GM21737 (cell line): ENCODE data around the gene LRRK1.

Experiments
- ATAC-seq: cut with Tn5 transposase; IDR thresholded peaks from one replicate; pipeline ENCODE4 v1.9.1; 2021; ENCODE audit warnings: mild to moderate bottlenecking, moderate library complexity; ENCODE audit not compliant: unreplicated experiment

Gene LRRK1

DNA sequence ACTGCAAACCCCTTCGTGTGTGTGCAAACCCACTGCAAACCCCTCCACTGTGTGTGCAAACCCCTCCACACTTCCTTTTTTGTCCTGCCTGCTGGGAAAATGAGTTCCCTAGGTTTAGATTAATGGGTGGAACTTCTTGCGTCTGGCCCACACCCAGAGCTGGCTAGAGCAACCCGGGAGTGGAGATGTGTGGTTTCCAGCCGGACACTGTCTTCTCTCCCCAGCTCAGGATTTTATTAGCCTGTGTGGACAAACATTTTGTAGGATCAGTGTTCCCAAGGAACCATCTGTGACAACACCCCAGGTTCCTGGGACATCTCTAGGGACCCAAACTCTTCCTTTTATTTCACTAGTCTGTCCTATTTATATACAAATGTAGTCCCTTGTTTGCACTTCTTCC is 9.6 kb upstream of the LRRK1 start:
- ATAC-seq: no peak

DNA sequence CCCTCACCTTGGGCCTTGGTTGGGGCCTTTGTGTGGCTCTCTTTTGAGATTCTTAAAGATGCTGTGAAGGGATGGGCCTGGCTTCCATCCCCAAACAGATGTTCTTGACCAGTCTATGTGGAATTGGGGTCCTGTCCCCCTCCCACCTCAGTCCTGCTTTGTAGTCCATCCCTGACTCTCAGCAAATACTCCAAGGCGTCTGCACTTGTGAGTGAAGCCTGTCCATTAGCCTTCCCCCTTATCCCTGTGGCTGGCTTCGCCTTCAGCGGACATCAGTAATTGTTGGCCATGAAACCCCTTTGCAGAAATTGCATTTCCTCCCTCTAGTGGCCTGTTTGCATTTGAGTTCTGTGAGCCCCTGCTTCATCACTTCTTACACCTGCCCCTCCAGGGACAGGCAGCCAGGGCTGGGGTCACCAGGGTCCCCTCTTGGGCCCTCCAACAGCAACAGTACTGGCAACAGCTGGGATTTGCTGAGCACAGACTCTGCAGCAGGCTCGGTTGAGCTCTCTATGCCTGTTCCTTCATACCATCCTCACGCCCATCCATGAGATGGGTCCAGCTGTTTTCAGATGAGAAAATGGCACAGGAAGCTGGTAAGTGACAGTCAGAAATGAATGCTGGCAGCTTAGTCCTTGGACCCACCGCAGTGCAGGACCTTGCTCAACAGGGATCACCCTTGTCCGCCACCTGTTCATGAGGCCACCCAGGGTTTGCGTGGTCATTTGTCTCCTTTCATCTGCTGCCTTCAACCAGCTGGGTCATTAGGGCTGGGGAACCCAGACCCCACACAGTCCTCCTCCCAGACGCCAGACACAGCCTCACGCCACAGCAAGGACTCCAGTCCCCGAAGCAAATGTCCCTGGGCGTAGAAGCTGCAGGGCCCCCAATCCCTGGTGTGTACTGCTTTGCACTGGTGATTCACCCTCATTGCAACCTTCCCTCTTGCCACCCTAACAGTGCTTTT is 8.9 kb upstream of the LRRK1 start:
- ATAC-seq: no peak

DNA sequence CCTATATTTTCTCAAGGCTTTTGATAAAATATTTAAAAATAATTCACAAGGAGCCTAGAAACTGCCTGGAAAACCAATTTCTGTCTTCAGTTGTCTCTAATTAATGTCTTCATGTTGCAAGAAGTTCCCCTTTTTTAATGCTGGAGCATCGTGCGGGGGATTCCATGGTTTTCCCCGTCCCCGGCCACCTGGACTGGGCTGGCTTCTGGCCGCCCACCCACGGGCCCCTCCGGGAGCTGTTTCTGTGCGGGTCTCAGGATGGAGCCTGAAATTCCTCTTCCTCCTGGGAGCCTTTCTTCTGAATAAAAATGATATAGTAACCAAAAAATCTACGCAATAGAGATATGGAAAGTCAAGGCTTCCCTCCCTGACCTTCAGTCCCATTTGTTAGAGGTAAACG is 8.1 kb upstream of the LRRK1 start:
- ATAC-seq: no peak

DNA sequence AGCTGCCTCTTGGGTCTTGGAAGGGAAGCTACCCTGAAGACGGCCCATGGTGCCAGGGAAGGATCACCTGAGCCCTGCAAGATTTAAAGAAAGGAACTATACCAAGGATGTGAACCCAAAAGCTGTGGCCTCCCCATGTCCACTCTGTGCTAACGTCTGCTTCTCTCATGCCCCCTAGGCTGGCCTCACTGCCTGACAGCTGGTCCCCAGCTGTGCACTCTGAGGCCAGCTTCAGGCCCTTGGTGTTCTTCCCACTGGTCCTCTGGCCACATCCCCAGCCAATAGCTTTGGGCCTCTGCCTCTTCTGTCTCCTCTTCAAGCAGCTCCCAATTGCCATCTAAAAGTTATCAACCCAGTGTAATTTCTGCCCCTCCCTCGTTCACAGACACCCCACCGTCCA is 5.2 kb upstream of the LRRK1 start:
- ATAC-seq: no peak

DNA sequence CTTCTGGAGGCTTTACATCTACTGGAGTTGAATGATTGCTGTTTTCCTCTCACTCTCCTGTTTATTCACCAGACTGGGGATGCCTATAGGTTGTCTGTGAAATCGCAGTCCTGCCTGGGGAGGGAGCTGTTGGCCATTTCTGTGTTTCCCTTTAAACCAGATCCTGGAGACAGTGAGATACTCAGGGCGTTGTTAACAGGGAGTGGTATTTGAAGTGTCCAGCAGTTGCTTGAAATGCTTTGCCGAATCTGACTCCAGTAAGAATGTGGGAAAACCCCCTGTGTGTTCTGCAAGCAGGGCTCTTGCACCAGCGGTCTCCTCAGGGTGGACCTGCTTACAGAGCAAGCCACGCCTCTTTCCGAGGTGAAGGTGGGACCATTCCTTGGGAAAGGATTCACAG is 4.3 kb upstream of the LRRK1 start:
- ATAC-seq: no peak

DNA sequence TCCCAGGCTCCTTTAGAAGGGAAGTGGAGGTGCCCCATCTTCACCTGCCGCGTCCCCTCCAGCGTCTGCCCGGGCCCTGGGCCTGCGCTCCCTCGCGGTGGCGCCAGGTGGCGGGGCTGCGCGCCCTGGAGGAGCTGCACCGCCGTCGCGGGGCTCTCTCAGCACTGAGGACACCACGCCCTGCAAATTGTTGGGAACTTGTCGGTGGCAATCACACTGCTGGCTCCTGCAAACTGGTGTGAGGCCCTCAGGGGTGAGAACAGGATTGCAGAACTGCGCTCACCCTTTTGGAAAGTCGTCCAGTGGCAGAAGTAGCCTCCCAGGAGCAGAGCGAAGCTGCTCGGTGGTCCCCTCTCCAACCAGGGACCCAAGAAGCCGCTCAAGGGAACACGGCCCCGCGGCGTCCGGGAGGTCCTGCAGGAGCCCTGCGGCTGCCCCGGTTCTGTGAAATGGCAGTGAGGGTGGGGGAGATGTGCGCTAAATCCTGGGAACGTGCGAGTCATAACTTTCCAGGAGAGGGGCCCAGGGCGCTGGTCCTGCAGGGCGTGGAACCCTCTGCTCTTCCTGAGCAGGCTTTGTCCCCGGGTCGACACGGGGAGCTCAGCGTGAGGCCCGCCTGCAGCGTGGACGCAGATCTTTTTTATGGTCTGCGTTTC is 995 bp upstream of the LRRK1 start:
- ATAC-seq: peak; percentile 69

DNA sequence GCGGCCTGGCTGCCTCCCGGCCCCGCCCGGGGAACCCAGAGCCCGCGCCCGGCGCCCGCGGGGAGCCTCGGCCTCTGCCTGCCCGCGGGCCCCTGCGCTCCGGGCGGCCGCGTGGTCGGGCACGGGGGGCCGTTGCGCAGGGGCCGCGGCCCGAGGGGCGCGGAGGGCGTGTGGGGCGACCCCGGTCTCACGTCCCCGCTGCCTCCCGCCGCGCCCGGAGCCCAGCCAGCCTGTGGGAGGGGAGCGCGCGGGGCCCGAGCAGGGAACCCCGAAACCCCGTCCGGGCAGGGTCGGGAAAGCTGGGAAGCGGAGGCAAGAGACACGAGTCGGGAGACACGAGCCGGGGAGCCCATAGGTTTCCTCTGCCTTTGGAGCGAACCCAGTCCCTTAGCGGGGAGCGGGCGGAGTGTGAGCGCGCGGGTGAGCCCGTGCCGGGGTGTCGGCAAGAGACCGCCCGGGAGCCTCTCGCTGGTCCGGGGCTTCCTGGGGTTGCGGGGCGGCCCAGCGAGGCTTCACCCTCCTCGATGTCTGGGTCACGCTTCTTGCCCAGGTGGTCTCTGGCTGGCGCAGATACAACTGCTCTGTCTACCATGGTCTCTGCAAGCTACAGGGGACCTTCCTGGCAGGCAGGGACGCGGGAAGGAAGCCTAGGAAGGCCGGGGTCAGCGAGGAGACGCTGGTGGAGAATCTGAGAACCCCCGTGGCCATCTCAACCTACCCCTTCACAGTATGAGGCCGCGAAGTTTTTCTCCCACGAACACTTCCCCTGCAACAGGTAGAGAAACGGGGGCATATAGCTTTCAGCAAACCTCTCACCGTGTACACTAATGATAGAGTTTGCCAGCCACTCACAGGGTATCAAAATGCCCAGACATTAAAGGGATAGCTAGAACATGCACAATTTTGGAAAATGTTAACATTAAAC is 586 bp downstream of the LRRK1 start:
- ATAC-seq: peak; percentile 23

DNA sequence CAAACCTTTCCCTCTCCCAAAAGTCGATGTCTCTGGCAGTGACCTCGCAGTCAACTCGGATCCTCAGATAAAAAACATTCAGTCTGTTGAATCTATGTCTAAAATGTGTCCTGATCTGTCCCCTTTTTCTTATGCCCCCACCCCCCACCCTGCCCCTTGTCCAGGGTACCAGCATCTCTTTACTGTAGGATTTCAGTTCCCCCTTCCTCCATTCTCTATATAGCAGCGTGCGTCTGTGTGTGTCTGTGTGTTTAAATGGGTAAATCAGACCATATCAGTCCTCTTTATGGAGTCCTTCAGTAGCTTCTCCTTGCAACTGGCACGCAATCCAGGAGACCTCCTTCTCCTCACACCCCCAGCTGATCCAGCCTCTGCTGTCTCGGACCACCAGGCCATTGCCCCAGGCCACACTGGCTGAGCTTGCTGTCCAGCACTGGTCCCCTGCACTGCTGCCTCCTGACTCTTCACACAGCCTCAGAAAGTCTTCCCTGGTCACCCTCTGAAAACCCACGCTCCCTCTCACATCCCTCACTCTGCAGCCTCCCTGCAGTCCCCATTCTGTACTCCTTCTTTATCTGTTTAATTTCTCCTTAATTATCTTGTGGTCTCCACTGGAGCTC is 1.5 kb downstream of the LRRK1 start:
- ATAC-seq: no peak

DNA sequence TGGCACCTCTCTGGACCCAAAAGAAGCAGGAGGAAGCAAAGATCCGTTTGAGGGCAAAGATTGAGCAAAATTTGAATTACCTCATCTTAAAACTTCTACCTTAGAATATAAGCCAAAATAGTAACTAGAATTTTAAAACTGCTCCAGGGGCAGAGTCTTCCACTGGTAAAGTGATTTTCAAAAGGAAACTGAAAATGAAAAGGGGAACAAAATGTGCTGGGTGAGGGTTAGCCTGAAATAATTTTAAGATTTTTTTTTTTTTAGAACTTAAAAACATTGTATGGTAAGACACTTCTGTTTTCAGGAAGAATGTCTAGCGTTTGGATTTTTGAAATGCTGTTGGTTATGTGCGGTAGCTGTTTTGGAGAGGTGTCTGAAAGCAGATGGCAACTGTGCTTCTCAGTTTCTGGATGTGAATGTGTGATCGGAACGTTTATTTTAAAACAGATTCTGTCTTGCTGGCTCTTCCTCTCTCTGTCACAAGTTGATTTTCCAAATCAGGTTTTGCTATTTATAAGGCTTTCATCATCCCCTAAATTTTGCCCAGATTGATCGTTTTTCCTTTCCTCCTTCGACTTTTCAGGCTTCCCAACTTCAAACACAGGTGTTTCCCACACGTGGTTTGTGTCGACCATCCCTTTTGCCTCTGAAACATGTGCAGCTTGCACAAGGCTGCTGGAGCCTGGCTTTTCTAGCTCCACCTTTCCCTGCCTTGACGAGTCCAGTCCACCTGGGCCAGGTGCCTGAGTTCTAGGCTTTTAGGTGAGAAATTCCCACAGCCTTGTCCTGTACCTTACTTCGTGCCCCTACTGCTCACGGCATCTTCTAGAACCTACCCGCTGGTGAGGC is 3.3 kb downstream of the LRRK1 start:
- ATAC-seq: no peak

DNA sequence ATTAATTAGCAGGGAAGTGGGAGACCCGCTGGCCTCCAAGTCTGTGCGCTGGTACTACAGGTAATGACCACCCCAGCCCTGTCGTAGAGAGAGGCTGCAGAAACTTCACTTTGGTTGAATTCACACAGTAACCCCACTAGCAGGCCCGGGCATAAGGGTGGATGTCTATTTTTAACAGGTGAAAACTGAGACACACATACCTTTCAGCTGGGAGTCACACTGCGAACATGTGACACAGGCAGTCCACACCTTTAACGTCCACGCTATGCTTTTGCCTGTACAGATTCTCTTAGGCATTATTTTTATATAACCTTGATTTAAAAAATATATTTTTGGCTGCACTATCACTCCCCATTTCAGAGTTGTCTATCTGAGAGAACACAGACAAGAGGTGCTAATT is 3.9 kb downstream of the LRRK1 start:
- no peak for ATAC-seq

DNA sequence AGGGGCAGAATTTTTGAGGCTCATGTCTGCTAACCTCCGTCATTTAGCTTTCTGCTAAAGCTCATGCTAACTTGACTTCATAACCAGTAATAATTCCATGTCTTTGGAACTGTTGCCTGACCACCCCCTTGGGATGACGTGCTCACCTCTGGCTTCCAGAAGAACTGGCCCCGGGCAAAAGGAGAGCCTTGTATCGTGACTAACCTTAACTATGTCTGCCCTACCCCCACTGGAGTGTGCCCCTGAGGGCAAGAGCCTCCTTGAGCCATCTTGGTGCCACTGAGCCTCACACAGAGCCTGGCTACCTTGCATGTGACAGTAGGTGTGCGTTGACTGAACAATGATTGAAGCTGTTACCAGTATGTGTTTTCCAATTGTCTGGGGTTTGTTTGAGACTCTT is 4.7 kb downstream of the LRRK1 start:
- ATAC-seq: no peak

DNA sequence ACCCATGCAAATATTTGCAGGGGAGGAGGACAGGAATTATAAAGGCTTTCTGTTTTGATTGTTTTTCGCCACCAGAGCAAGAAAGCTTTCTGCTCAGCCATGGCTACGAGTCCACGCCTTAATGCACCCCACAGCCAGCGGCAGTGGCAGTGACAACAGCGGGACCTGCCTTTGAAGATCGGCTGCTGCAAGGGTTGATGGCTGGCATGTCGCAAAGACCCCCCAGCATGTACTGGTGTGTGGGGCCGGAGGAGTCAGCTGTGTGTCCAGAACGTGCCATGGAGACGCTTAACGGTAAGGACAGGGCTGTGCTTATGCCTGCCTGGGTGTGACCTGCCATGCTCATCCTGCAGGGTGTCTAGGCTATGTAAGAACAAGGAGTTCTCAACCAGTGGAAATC is 5.3 kb downstream of the LRRK1 start:
- ATAC-seq: no peak

DNA sequence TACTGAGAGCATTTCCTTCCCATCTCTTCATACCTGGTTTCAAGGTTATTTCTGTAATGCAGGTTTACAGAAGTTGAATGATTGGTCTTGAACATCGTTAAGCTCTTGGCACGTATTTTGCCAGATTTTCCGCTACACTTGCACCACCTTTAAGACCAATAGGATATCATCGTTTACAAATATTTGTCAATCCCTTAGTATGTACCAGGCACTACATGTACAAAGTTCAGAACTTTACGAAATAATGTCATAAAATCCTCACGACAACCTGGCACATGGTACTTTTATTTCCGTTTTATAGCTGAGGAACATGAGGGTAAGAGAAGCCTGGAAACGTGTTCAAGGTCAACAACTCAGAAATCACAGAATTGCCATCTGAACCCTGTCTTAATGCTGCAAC is 6.3 kb downstream of the LRRK1 start:
- no peak for ATAC-seq

DNA sequence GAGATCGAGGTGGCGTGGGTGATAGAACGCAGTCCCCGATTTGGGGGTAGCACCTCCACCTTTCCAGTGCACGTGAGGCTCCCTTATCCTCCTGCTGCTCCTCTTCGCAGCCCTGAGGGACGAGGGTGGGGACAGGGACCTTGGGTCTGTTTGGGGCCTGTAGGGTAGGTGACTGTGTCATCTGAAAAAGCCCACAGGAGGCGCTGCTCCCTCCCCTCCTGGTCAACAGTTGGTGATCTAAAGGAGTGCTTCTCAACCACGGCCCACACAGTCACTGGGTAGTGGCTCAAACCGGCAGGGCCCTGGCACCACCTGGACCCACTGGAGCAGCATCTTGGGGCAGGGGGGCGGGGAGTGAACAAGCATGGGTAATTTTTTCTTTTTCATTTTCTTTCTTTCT is 7.1 kb downstream of the LRRK1 start:
- no peak for ATAC-seq

DNA sequence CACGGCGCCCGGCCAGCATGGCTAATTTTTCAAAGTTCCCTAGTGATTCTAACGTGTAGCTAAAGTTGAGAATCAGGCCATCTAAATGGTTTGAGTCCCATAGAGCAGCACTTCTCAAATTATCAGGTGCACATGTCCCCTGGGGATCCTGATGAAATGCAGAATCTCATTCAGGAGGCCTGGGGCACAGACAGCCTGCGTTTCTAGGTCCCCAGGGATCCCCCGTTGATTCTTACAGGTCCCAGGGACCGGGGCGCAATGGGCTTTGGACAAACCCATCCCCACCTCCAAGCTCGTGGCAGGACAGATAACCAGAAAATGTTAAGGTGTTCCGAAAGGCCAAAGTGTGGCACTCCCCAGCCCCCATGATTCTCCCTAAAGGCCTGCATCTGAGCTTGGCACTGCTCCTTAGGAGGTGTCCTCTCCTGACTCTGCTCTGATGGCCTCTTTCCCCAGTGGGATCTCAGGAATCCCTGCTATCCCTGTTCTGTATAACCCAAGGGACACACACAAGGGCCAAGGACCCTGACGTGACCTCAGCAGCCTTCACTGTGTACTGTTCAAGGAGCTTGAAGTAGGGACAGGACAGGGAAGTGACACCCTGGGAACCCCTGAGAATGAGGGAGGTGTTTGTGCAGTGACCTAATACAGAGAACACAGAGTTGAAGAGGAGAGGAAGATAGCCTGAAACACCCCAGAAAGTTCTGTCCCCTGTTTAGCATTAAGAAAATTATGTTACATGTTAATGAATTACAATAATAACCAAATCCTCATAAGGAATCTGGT is 8.0 kb downstream of the LRRK1 start:
- peak; percentile 54 for ATAC-seq

DNA sequence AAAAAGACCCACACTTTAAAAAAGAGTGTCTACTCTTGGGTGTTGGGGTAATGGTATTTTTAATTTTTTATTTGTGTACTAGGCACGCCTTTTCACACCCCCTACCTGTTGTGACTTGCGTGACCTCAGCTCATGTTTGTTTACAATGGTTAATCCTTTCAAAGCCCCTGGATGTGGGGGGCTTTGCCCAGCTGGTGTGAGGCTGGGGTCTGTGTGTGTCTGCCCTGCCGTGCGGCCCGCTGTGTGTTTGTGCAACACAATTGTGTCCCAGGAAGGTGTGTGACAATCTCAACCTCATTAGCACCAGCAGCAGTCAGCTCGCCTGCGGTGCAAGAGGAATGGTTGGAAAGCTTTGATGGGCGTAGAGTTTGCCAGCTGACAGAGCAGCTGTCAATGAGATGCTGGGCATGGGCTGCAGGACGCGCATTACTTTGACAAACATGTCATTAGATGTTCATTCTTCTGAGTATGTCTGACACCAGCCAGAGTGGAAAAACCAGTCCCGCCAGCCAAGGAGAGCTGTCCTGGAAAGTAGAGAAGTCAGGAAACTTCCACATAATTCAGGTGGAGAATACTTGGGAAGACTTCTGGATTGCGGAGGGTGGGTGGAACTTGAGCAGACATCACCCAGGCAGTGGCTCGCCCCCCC is 9.6 kb downstream of the LRRK1 start:
- no peak for ATAC-seq

DNA sequence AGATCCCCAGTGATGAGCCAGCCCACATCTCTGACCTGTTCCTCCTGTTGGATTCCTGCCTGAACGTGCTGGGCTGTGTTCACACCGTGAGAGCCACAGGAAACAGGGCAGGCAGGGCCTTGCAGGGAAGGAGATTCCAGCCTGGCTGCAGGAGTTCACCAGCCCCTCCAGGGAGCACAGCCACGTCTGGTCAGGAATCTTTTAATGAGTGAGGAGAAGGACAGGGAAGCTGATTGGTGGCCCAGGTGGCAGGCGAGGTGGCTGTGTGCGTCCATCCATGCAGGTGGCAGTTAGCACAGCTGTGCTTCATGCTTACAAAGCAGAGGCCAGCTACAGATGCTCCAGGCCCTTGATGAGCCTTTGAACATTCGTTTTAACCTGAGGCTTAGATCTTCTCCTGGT is 10.5 kb downstream of the LRRK1 start:
- no peak for ATAC-seq

DNA sequence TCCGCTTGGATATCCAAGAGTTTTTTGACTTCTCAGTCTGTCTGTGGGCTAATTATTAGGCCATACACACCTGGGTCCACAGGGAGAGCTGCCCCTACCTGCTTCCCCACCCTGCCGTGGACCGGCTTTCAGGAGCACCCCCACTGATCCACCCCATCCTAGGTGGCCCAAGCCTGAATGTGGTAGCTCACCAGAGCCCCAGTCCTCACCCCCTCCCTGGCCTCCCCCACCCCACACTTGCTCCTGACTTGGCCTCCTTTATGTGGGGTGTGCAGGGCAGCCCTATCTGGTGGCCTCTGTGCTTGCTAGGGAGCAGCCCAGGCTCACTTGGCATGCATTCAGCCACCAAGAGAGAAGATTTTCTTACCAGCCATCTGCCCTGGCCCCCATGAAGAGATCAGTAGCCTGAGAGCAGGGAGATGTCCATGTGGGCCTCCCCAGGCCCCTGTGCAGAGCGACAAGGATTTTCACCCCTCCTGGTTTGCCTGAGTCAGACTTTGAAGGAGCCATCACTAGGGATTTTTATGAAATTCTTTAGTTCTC is 11.2 kb downstream of the LRRK1 start:
- ATAC-seq: no peak
